ENCODE measurements around the gene RPRML. TPM values are rescaled to one million over a fixed set of nuclear protein-coding genes. Genes with fewer than 3 reads are reported as not detected.

Gene RPRML
- total RNA-seq, 2 donors from 2014 or later = 1.3 TPM; not detected in 1

- intact Hi-C loops (cut with DNase I) = no loop called here
- no peak for ATAC-seq
- H3K27me3 ChIP-seq = no peaks in the 10 kb centered on the region
- TF ChIP-seq, protein P1, sequence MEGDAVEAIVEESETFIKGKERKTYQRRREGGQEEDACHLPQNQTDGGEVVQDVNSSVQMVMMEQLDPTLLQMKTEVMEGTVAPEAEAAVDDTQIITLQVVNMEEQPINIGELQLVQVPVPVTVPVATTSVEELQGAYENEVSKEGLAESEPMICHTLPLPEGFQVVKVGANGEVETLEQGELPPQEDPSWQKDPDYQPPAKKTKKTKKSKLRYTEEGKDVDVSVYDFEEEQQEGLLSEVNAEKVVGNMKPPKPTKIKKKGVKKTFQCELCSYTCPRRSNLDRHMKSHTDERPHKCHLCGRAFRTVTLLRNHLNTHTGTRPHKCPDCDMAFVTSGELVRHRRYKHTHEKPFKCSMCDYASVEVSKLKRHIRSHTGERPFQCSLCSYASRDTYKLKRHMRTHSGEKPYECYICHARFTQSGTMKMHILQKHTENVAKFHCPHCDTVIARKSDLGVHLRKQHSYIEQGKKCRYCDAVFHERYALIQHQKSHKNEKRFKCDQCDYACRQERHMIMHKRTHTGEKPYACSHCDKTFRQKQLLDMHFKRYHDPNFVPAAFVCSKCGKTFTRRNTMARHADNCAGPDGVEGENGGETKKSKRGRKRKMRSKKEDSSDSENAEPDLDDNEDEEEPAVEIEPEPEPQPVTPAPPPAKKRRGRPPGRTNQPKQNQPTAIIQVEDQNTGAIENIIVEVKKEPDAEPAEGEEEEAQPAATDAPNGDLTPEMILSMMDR (IDR thresholded peaks at IDR 0.05) = no peak
- TF ChIP-seq POLR2A (IDR thresholded peaks at IDR 0.05) = no peak
- 80 to 85% methylated on average over 9 to 11 of the region's 11 CpGs for WGBS, 2 donors
- peak in 1 of 4 donors; percentile 7 for DNase-seq
- no peaks in the 10 kb centered on the region for H3K9me3 ChIP-seq
- H3K4me3 ChIP-seq = no peak overlapping the region
- no peaks in the 10 kb centered on the region for H3K36me3 ChIP-seq (replicated peaks in 1 of 2; ENCODE audit: insufficient read depth in 1 of 2, low read depth in 2 of 2)
- no peaks in the 10 kb centered on the region for H3K4me1 ChIP-seq
- H3K27ac ChIP-seq = no peak overlapping the region
Measured at GRCh38 chr17:46949291-46950174, 29.5 kb downstream of the RPRML start.

DNA sequence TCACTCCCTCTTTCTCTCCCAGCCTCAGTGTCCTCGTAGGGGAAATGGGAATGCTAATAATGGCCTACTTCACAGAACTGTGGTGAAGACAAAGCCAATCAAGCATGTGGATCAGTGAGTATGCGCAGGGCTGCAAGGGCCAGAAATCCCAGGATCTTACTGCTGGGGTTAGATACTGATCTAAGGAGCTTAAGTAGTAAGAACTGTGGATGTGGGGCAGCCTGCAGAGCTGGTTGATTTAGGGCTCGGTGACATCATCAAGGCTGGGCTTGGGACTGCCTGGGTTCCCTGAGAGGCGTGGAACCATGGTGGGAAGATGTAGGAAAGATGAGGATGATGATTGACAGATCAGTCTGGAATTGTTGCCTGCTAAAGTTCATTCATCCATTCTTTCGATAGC is 30.5 kb downstream of the RPRML start:
- Histone ChIP-seq H3K9me3 (no peaks in the 10 kb centered on the region), H3K36me3 (replicated peaks in 1 of 2; ENCODE audit: insufficient read depth in 1 of 2, low read depth in 2 of 2) (no peaks in the 10 kb centered on the region), H3K4me1 (peaks cover 2% of the 10 kb centered on the region), H3K4me3 (no peak overlapping the region), H3K27me3 (no peaks in the 10 kb centered on the region), H3K27ac (no peak overlapping the region)
- no peak for TF ChIP-seq POLR2A (IDR thresholded peaks at IDR 0.05)
- TF ChIP-seq, protein P1 (IDR thresholded peaks at IDR 0.05) = no peak
- no peak for ATAC-seq
- intact Hi-C loops (cut with DNase I) = no loop called here
- no peak for DNase-seq
- WGBS, 2 donors = 90 to 93% methylated on average over 5 of the region's 5 CpGs

GRCh38 chr17:46947216-46947615 is 31.8 kb downstream of the RPRML start:
- DNase-seq (no peak), ATAC-seq (no peak)
- no peaks in the 10 kb centered on the region for H3K36me3 ChIP-seq (replicated peaks in 1 of 2; ENCODE audit: insufficient read depth in 1 of 2, low read depth in 2 of 2)
- no peak overlapping the region for H3K4me3 ChIP-seq
- H3K27me3 ChIP-seq = no peaks in the 10 kb centered on the region
- peaks cover 6% of the 10 kb centered on the region for H3K4me1 ChIP-seq
- H3K27ac ChIP-seq = no peak overlapping the region
- TF ChIP-seq, protein P1 (IDR thresholded peaks at IDR 0.05) = no peak
- no peak for TF ChIP-seq POLR2A (IDR thresholded peaks at IDR 0.05)
- WGBS, 2 donors = 51 to 68% methylated on average over 3 of the region's 3 CpGs
- intact Hi-C loops (cut with DNase I) = no loop called here
- no peaks in the 10 kb centered on the region for H3K9me3 ChIP-seq

GRCh38 chr17:46944931-46945330 is 34.1 kb downstream of the RPRML start:
- ATAC-seq (no peak), DNase-seq (no peak)
- no peaks in the 10 kb centered on the region for H3K9me3 ChIP-seq
- peaks cover 6% of the 10 kb centered on the region for H3K4me1 ChIP-seq
- H3K4me3 ChIP-seq = no peak overlapping the region
- peaks cover 0 to 2% of the 10 kb centered on the region in 2 donors for H3K36me3 ChIP-seq (replicated peaks in 1 of 2; ENCODE audit: insufficient read depth in 1 of 2, low read depth in 2 of 2)
- WGBS, 2 donors = 37 to 39% methylated on average over 10 of the region's 10 CpGs
- no peak for TF ChIP-seq POLR2A (IDR thresholded peaks at IDR 0.05)
- TF ChIP-seq, protein P1 (IDR thresholded peaks at IDR 0.05) = no peak
- no peaks in the 10 kb centered on the region for H3K27me3 ChIP-seq
- no peak overlapping the region for H3K27ac ChIP-seq
- intact Hi-C loops (cut with DNase I) = no loop called here
